GM12865 (cell line): ENCODE measurements around the gene FOXJ3.

ENCODE experiments used
- DNase-seq: peaks from one replicate; pipeline ENCODE4 v3.0.0; 2010; ENCODE audit warnings: low read depth
- H3K4me3 ChIP-seq: 2 replicates; pipeline ENCODE4 v1.5.1; 2011; ENCODE audit warnings: mild to moderate bottlenecking, low read depth, low read length, control low read depth
- CTCF ChIP-seq: IDR thresholded peaks from 2 replicates; pipeline ENCODE4 v1.5.1; 2011; ENCODE audit warnings: low read length, control low read depth, low read depth, inconsistent platforms; ENCODE audit not compliant: insufficient read depth; ENCODE audit errors: missing control alignments

Gene FOXJ3

GRCh38 chr1:42239555-42239954 is 95.5 kb downstream of the FOXJ3 start:
- DNase-seq, result no peak
- no peak overlapping the region for H3K4me3 ChIP-seq
- no peak for TF ChIP-seq CTCF

- no peak for DNase-seq
- H3K4me3 ChIP-seq, result no peak overlapping the region
- no peak for TF ChIP-seq CTCF
Observed at GRCh38 chr1:42239041-42239440, 96.0 kb downstream of the FOXJ3 start.

- H3K4me3 ChIP-seq, result no peak overlapping the region
- no peak for DNase-seq
- no peak for TF ChIP-seq CTCF
Observed at GRCh38 chr1:42231253-42231652, 103.8 kb downstream of the FOXJ3 start.

GRCh38 chr1:42228938-42229337 is 106.1 kb downstream of the FOXJ3 start:
- H3K4me3 ChIP-seq, result no peak overlapping the region
- TF ChIP-seq CTCF, result no peak
- no peak for DNase-seq

GRCh38 chr1:42223036-42223435 is 112.0 kb downstream of the FOXJ3 start:
- no peak overlapping the region for H3K4me3 ChIP-seq
- TF ChIP-seq CTCF, result no peak
- DNase-seq, result no peak

- no peak for DNase-seq
- TF ChIP-seq CTCF, result no peak
Observed at GRCh38 chr1:42221952-42222606, 113.0 kb downstream of the FOXJ3 start.

GRCh38 chr1:42221456-42221855 is 113.6 kb downstream of the FOXJ3 start:
- no peak for TF ChIP-seq CTCF
- no peak for DNase-seq
- no peak overlapping the region for H3K4me3 ChIP-seq

More at GRCh38 chr1:42221952-42222606, 113.0 kb downstream of the FOXJ3 start:
- no peak overlapping the region for H3K4me3 ChIP-seq
